Measurements from ENCODE around the gene TBCD. TPM values are rescaled to one million over a fixed set of nuclear protein-coding genes. Genes with fewer than 3 reads are reported as not detected.

The TBCD gene
- 156 TPM for total RNA-seq

DNA sequence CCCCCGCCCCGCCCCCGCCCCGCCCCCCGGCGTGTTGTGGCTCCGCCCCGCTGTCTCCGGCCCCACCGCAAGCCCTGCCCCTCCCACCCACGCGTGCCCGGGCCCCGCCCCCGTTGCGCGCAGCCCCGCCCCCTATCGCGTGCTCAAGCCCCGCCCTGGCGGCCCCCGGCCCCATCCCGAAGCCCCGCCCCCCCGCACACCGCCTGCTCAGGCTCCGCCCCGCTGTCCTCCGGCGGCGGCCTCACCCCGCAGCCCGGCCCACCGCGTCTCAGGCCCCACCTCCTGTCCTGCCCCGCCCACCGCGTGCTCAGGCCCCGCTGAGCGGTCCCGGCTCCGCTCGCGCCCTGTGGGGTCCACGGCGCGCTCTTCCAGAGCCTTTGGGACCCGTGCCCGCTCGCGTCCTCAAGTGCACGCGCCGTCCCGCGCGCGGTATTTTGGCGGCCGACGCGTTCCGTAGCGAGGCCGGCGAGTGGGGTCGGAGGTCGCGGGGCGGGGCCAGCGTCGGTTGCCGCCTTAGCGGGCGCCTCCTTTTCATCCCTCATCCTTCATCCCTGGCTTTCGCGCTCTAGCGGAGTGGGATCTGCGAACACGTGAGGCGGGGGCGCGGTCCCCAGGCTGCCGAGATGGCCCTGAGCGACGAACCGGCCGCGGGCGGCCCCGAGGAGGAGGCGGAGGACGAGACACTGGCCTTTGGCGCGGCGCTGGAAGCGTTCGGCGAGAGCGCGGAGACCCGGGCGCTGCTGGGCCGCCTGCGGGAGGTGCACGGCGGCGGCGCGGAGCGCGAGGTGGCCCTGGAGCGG, at the start of gene TBCD:
TBCD (plus strand) TSS at position 495 of the 800 bp plus-strand sequence; CDS start at position 624, 129 bp downstream.
- intact Hi-C loops (cut with DNase I): loop anchor here (1.0 to 2.0 kb wide), 4 partner anchors 15 to 103 kb away; partner anchors contain the start of genes FN3KRP, RAB40B and WDR45B
- Histone ChIP-seq H3K36me3 (no peaks in the 10 kb centered on the region), H3K27ac (peak within 1 kb of the TSS; percentile 81 to 91), H3K4me3 (peak within 1 kb of the TSS; percentile 92 to 98), H3K9me3 (no peaks in the 10 kb centered on the region), H3K4me1 (peaks cover 7 to 18% of the 10 kb centered on the region in 2 donors), H3K27me3 (no peaks in the 10 kb centered on the region)
- TF ChIP-seq, protein P1, sequence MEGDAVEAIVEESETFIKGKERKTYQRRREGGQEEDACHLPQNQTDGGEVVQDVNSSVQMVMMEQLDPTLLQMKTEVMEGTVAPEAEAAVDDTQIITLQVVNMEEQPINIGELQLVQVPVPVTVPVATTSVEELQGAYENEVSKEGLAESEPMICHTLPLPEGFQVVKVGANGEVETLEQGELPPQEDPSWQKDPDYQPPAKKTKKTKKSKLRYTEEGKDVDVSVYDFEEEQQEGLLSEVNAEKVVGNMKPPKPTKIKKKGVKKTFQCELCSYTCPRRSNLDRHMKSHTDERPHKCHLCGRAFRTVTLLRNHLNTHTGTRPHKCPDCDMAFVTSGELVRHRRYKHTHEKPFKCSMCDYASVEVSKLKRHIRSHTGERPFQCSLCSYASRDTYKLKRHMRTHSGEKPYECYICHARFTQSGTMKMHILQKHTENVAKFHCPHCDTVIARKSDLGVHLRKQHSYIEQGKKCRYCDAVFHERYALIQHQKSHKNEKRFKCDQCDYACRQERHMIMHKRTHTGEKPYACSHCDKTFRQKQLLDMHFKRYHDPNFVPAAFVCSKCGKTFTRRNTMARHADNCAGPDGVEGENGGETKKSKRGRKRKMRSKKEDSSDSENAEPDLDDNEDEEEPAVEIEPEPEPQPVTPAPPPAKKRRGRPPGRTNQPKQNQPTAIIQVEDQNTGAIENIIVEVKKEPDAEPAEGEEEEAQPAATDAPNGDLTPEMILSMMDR (IDR thresholded peaks at IDR 0.05): no peak
- DNase-seq (ENCODE audit: low spot score in 2 of 2): peak; percentile 30 to 91

DNA sequence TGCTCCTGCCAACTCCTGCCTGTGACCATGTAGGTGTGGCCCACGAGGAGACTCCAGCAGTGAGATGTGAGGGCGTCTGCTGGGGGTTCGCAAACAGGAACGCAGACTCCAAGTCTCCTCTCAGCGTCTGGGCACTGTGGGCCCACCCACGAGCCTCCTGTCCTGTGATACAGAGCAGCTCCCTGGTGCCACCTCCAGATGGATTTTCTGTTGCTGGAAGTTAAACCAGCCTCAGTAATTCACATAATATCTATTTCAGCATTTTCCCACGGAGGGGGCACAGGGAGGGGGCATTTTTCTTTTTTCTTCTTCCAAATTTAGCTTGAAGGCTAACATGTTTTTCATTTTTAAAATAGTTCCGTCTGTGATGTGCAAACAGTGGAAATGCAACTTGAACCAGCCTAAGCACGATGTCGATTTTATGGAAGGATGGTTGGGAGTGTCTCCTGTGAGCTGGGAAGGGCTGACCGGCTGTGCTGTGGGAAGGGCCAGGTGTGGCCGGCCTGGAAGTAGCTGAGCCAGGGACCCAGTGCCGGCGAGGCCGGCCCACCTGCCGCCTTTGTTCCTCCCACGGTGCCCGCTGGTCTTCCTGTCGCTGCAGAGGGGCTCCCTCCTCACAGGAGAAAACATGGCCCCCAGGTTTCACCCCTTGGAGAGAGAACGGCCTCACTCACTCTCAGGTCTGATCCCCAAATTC, 49.5 kb upstream of the TBCD start:
- Histone ChIP-seq H3K27ac (no peak overlapping the region), H3K4me1 (peaks cover 4 to 9% of the 10 kb centered on the region in 2 donors), H3K27me3 (no peaks in the 10 kb centered on the region), H3K36me3 (no peaks in the 10 kb centered on the region), H3K4me3 (no peak overlapping the region), H3K9me3 (no peaks in the 10 kb centered on the region)
- TF ChIP-seq, protein P1 (IDR thresholded peaks at IDR 0.05): no peak
- intact Hi-C loops (cut with DNase I): no loop called here
- no peak for DNase-seq (ENCODE audit: low spot score in 2 of 2)

DNA sequence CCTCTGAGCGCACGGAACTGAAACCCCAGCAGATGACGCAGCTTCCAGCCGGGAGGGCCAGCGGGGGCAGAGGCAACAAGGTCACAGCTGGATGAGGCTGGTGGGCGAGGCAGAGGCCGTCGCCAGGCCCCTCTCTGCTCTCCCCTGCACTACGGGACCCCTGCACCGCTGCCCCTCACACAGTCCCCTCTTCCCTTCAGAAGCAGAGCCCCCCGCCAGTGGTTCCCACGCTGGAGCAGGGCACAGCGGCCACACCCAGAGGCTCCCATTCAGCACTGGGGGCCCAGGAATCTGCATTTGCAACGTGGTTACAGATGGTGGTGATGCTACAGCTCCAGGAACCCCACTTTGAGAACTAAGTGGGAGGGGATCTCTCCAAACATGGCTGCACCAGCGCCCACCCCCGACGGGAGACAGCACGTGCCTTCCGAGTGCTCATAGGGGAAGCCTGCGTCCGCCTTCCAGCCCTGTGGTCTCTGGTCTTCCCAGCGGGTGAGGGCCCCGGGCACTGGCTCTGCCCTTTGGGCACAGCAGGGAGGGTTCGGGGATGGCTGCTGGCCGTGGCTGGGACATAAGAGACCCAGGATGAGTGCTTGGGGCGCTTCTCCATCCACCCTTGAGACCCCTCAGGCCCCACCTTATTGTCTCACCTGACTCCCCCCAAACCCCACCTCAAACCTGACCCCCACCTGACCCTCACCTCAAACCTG, 48.7 kb upstream of the TBCD start:
- Histone ChIP-seq H3K4me1 (peaks cover 2 to 4% of the 10 kb centered on the region in 2 donors), H3K27ac (no peak overlapping the region), H3K27me3 (no peaks in the 10 kb centered on the region), H3K9me3 (no peaks in the 10 kb centered on the region), H3K4me3 (no peak overlapping the region), H3K36me3 (no peaks in the 10 kb centered on the region)
- intact Hi-C loops (cut with DNase I): no loop called here
- no peak for DNase-seq (ENCODE audit: low spot score in 2 of 2)
- TF ChIP-seq, protein P1 (IDR thresholded peaks at IDR 0.05): no peak

DNA sequence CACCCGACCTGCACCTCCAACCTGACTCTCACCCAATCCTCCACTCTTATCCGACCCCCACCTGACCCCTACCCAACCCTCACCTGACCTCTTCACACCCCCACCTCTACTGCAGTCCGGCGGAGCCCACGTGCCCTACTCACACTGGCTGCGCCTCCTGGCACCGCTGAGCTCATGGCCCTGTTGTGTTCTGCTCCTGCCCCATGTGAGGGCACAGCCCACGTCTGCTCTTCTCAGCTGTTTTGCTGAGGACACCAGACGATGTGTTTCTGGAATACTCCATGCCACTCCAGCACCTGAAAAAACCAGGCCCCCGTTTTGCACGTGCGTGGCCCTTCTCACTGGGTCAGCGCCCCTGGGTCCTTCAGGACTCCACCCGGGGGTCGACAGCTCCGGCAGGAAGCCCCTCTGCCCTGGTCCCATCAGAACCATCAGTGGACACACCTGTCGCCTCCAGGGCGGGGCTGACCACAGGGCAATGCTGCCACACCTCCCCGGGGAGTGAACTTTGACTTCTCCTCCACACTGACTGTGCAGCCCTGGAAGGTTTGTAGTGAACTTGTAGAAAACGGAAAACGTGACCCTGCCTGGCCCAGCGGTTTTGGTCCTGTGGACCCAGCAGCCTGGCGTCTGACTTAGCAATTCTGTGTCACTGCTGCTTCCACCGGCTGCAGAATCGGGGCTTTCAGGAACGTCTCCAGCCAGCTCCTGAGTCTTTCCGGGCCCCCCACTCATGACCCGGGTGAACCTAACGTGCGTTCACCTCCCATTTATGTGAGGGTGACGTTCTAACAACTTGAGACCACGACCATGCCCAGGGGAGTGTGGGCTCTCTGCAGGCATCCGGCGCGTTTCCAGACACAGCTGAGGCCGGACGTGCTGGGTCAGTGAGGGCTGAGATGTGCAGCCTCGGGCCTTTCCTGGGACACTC, 47.7 kb upstream of the TBCD start:
- no peaks in the 10 kb centered on the region for H3K27me3 ChIP-seq
- H3K4me1 ChIP-seq: peaks cover 0 to 1% of the 10 kb centered on the region in 2 donors
- no peak overlapping the region for H3K4me3 ChIP-seq
- TF ChIP-seq, protein P1 (IDR thresholded peaks at IDR 0.05): no peak
- no peaks in the 10 kb centered on the region for H3K36me3 ChIP-seq
- no peaks in the 10 kb centered on the region for H3K9me3 ChIP-seq
- no peak for DNase-seq (ENCODE audit: low spot score in 2 of 2)
- no peak overlapping the region for H3K27ac ChIP-seq
- intact Hi-C loops (cut with DNase I): no loop called here

DNA sequence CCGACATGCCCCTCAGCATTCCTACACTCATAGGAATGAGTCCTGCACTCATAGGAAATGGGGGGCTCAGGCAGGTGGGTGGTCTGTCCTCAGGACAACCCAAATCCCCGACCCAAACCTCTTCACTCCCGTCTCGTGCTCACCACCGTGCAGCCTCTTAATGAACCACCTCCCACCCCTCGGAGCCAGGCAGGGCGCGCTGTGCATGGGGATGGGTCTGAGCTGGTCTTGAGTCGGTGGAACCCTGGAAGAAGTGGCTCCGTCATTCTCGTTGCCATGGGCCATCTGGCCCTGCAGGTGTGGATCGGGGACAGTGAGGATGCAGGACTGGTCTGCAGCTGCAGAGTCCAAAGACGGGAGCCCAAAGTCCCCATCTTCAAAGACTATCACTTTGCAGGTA, 47.0 kb upstream of the TBCD start:
- H3K27ac ChIP-seq: no peak overlapping the region
- no peaks in the 10 kb centered on the region for H3K4me1 ChIP-seq
- H3K27me3 ChIP-seq: no peaks in the 10 kb centered on the region
- TF ChIP-seq, protein P1 (IDR thresholded peaks at IDR 0.05): no peak
- H3K9me3 ChIP-seq: no peaks in the 10 kb centered on the region
- intact Hi-C loops (cut with DNase I): no loop called here
- no peaks in the 10 kb centered on the region for H3K36me3 ChIP-seq
- DNase-seq (ENCODE audit: low spot score in 2 of 2): no peak
- no peak overlapping the region for H3K4me3 ChIP-seq

All from ascending aorta (tissue), 2 donors.